Glomerular visceral epithelial cell (primary cell): ENCODE results near the gene CR1.
"Not testable (repeated sequence)": the region's sequence is repeated elsewhere in the genome, so short reads cannot be mapped to it uniquely, and the experiment has no call there.

Source experiments
- DNase-seq: peaks from one replicate; pipeline ENCODE4 v3.0.0-alpha.2; 2016; ENCODE audit errors: extremely low spot score

The CR1 gene

GRCh38 chr1:207503950-207504349 lies 8.0 kb downstream of the CR1 start:
- DNase-seq = no peak

GRCh38 chr1:207504438-207504837 lies 8.5 kb downstream of the CR1 start:
- no peak for DNase-seq

GRCh38 chr1:207510444-207510843 lies 14.5 kb downstream of the CR1 start:
- DNase-seq = no peak

GRCh38 chr1:207514890-207515289 lies 18.9 kb downstream of the CR1 start:
- no peak for DNase-seq

GRCh38 chr1:207516729-207517128 lies 20.8 kb downstream of the CR1 start:
- DNase-seq = no peak

- DNase-seq = no peak
Observed at GRCh38 chr1:207518608-207519236, 22.8 kb downstream of the CR1 start.

- DNase-seq = no peak
Observed at GRCh38 chr1:207519505-207520399, 23.8 kb downstream of the CR1 start.

GRCh38 chr1:207520400-207521345 lies 24.7 kb downstream of the CR1 start:
- DNase-seq = not testable (repeated sequence)

GRCh38 chr1:207525239-207525638 lies 29.3 kb downstream of the CR1 start:
- DNase-seq = not testable (repeated sequence)

- not testable (repeated sequence) for DNase-seq
Observed at GRCh38 chr1:207528401-207528800, 32.4 kb downstream of the CR1 start.

- not testable (repeated sequence) for DNase-seq
Observed at GRCh38 chr1:207536263-207536662, 40.3 kb downstream of the CR1 start.

- not testable (repeated sequence) for DNase-seq
Observed at GRCh38 chr1:207546677-207547357, 50.9 kb downstream of the CR1 start.

GRCh38 chr1:207554823-207555222 lies 58.9 kb downstream of the CR1 start:
- DNase-seq = not testable (repeated sequence)

- peak; percentile 20 for DNase-seq
Observed at GRCh38 chr1:207565546-207566468, 69.8 kb downstream of the CR1 start.

GRCh38 chr1:207571926-207572325 lies 76.0 kb downstream of the CR1 start:
- DNase-seq = not testable (repeated sequence)

GRCh38 chr1:207573074-207573473 lies 77.1 kb downstream of the CR1 start:
- DNase-seq = not testable (repeated sequence)

- peak; percentile 30 for DNase-seq
Observed at GRCh38 chr1:207575381-207575780, 79.4 kb downstream of the CR1 start.

- DNase-seq = peak; percentile 16
Observed at GRCh38 chr1:207578796-207579435, 83.0 kb downstream of the CR1 start.

- peak; percentile 62 for DNase-seq
Observed at GRCh38 chr1:207579436-207579799, 83.5 kb downstream of the CR1 start.
